Measurements from ENCODE around the gene GATAD2B. TPM values are rescaled to one million over a fixed set of nuclear protein-coding genes. Genes with fewer than 3 reads are reported as not detected.

Gene GATAD2B
- total RNA-seq, 1 experiment from 2014 or later: 9.5 TPM

GRCh38 chr1:153953859-153954365 lies 31.1 kb upstream of the GATAD2B start:
- DNase-seq (ENCODE audit: low read depth): no peak

GRCh38 chr1:153951801-153952200 lies 29.0 kb upstream of the GATAD2B start:
- DNase-seq (ENCODE audit: low read depth): no peak

GRCh38 chr1:153951183-153951582 lies 28.4 kb upstream of the GATAD2B start:
- no peak for DNase-seq (ENCODE audit: low read depth)

GRCh38 chr1:153946622-153947241 lies 24.0 kb upstream of the GATAD2B start, which contains the start of gene DENND4B:
DENND4B (minus strand) TSS chr1:153946718; CDS start chr1:153944374, 2,344 bp downstream.
- DNase-seq (ENCODE audit: low read depth): peak; percentile 71

GRCh38 chr1:153945795-153946621 lies 23.2 kb upstream of the GATAD2B start:
- peak; percentile 66 for DNase-seq (ENCODE audit: low read depth)

GRCh38 chr1:153945131-153945794 lies 22.5 kb upstream of the GATAD2B start:
- DNase-seq (ENCODE audit: low read depth): peak; percentile 13

- no peak for DNase-seq (ENCODE audit: low read depth)
These were observed 22.0 kb upstream of the GATAD2B start for GRCh38 chr1:153944827-153945117.

- DNase-seq (ENCODE audit: low read depth): no peak
These were observed 21.4 kb upstream of the GATAD2B start for GRCh38 chr1:153944005-153944826.

- DNase-seq (ENCODE audit: low read depth): no peak
These were observed 20.2 kb upstream of the GATAD2B start for GRCh38 chr1:153942766-153943549.

GRCh38 chr1:153941826-153942725 lies 19.3 kb upstream of the GATAD2B start:
- no peak for DNase-seq (ENCODE audit: low read depth)

GRCh38 chr1:153940756-153941155 lies 18.0 kb upstream of the GATAD2B start:
- no peak for DNase-seq (ENCODE audit: low read depth)

GRCh38 chr1:153939476-153939875 lies 16.7 kb upstream of the GATAD2B start:
- no peak for DNase-seq (ENCODE audit: low read depth)

GRCh38 chr1:153938996-153939395 lies 16.2 kb upstream of the GATAD2B start:
- DNase-seq (ENCODE audit: low read depth): no peak

- DNase-seq (ENCODE audit: low read depth): no peak
These were observed 14.6 kb upstream of the GATAD2B start for GRCh38 chr1:153937331-153937730.

GRCh38 chr1:153936011-153936802 lies 13.4 kb upstream of the GATAD2B start:
- no peak for DNase-seq (ENCODE audit: low read depth)

GRCh38 chr1:153934746-153935145 lies 12.0 kb upstream of the GATAD2B start:
- no peak for DNase-seq (ENCODE audit: low read depth)

- DNase-seq (ENCODE audit: low read depth): no peak
These were observed 11.2 kb upstream of the GATAD2B start for GRCh38 chr1:153933955-153934354.

GRCh38 chr1:153933430-153933829 lies 10.7 kb upstream of the GATAD2B start:
- no peak for DNase-seq (ENCODE audit: low read depth)

All from HT1080 (cell line).